Panc1 (cell line): ENCODE measurements around the gene SIRT6.

ENCODE experiments used
- POLR2AphosphoS5 ChIP-seq: IDR thresholded peaks from 2 replicates; pipeline ENCODE4 v1.6.1; 2012; ENCODE audit warnings: mild to moderate bottlenecking, low read depth, low read length, moderate library complexity
- SIN3A ChIP-seq: IDR thresholded peaks from 2 replicates; pipeline ENCODE4 v1.6.1; 2012; ENCODE audit warnings: low read depth, mild to moderate bottlenecking, low read length, moderate library complexity, borderline replicate concordance; ENCODE audit not compliant: insufficient read depth
- TCF7L2 ChIP-seq: IDR thresholded peaks from 2 replicates; pipeline ENCODE4 v1.6.1; 2011; ENCODE audit warnings: mild to moderate bottlenecking, low read depth, low read length, inconsistent platforms
- TF ChIP-seq, protein P1 (sequence below): fragments of 450-650 bp; IDR thresholded peaks from 2 replicates; pipeline ENCODE4 v1.5.1; 2017; ENCODE audit warnings: mild to moderate bottlenecking
- TF ChIP-seq, protein P2 (sequence below), 2 experiments: IDR thresholded peaks; 2 replicates each; pipeline ENCODE4 v1.6.1; 2011 to 2012; ENCODE audit warnings: low read depth in 2 of 2, control low read depth in 1 of 2, low read length in 1 of 2, mild to moderate bottlenecking in 1 of 2, moderate library complexity in 1 of 2; ENCODE audit not compliant: insufficient read depth in 1 of 2

DNA sequence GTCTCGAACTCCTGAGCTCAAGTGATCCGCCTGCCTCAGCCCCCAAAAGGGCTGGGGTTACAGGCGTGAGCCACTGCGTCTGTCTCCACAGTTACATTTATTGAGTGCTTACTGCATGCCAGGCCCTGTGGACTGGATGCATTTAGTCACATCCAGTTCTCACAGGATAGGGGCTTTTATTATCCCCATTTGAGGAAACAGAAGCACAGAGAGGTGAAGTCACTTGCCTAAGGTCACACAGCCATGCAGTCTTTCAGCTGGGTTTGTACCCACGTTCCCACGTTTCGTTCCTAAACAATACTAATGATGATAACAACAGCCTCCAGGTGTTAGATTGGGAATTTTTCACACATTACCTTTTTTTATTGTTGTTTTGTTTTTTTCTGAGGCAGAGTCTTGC lies 37.8 kb upstream of the SIRT6 start:
- TF ChIP-seq POLR2AphosphoS5, result no peak
- TF ChIP-seq, protein P1, sequence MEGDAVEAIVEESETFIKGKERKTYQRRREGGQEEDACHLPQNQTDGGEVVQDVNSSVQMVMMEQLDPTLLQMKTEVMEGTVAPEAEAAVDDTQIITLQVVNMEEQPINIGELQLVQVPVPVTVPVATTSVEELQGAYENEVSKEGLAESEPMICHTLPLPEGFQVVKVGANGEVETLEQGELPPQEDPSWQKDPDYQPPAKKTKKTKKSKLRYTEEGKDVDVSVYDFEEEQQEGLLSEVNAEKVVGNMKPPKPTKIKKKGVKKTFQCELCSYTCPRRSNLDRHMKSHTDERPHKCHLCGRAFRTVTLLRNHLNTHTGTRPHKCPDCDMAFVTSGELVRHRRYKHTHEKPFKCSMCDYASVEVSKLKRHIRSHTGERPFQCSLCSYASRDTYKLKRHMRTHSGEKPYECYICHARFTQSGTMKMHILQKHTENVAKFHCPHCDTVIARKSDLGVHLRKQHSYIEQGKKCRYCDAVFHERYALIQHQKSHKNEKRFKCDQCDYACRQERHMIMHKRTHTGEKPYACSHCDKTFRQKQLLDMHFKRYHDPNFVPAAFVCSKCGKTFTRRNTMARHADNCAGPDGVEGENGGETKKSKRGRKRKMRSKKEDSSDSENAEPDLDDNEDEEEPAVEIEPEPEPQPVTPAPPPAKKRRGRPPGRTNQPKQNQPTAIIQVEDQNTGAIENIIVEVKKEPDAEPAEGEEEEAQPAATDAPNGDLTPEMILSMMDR, result no peak
- TF ChIP-seq, protein P2, sequence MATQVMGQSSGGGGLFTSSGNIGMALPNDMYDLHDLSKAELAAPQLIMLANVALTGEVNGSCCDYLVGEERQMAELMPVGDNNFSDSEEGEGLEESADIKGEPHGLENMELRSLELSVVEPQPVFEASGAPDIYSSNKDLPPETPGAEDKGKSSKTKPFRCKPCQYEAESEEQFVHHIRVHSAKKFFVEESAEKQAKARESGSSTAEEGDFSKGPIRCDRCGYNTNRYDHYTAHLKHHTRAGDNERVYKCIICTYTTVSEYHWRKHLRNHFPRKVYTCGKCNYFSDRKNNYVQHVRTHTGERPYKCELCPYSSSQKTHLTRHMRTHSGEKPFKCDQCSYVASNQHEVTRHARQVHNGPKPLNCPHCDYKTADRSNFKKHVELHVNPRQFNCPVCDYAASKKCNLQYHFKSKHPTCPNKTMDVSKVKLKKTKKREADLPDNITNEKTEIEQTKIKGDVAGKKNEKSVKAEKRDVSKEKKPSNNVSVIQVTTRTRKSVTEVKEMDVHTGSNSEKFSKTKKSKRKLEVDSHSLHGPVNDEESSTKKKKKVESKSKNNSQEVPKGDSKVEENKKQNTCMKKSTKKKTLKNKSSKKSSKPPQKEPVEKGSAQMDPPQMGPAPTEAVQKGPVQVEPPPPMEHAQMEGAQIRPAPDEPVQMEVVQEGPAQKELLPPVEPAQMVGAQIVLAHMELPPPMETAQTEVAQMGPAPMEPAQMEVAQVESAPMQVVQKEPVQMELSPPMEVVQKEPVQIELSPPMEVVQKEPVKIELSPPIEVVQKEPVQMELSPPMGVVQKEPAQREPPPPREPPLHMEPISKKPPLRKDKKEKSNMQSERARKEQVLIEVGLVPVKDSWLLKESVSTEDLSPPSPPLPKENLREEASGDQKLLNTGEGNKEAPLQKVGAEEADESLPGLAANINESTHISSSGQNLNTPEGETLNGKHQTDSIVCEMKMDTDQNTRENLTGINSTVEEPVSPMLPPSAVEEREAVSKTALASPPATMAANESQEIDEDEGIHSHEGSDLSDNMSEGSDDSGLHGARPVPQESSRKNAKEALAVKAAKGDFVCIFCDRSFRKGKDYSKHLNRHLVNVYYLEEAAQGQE (IDR thresholded peaks at IDR 0.05; ENCODE audit: insufficient read depth in 1 of 2, low read depth in 2 of 2, low read length in 1 of 2), result no peak
- no peak for TF ChIP-seq TCF7L2
- TF ChIP-seq SIN3A, result no peak
